Measurements from ENCODE around the gene MYL11.
A peak's percentile ranks its signal among the peaks of the same experiment; 100 is the strongest.
"Not testable (repeated sequence)": the region's sequence is repeated elsewhere in the genome, so short reads cannot be mapped to it uniquely, and the experiment has no call there.

The MYL11 gene

DNA sequence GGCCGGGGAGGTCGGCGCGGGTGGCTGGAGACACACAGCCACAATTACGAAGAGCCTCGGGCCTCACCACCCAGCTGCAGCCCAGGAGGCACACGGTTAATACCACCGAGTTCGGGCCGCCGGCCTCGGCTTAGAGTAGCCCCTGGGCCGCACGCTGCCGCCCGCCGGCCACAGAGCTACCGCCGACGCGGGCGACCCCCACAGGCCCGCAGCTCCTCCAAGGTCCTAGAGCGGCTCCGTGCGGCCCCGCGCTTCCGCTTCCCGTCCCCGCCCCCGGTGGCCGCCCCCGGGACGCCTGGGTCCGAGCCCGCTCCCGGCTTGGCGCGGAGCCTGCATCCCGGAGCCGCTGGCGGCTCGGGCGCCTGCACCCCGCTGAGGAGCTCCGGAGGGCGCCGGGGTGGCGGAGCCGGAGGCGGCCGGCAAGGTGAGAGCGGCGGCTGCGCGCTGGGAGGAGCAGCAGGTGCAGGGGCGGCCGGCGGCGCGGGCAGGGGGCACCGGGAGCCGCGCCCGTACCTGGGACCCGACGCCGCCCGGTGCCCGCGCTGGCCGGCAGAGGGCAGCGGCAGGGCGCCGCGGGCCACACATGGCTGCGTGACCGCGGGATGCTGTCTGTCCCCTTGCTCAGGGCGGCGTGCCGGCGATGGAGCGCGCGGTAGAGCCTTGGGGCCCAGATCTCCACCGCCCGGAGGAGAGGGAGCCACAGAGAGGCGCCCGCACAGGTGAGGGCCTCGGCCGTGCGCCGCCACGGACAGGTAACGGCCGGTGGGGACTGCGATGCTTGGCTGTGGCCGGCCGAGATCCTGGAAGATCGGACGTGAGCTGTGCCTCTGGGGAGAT lies 20.8 kb downstream of the MYL11 start, which contains the start of gene ZNF48:
Gene ZNF48 (plus strand): TSS at position 266 of the 837 bp plus-strand sequence. CDS start 375 bp downstream, at position 641.
- TF ChIP-seq, protein P1, sequence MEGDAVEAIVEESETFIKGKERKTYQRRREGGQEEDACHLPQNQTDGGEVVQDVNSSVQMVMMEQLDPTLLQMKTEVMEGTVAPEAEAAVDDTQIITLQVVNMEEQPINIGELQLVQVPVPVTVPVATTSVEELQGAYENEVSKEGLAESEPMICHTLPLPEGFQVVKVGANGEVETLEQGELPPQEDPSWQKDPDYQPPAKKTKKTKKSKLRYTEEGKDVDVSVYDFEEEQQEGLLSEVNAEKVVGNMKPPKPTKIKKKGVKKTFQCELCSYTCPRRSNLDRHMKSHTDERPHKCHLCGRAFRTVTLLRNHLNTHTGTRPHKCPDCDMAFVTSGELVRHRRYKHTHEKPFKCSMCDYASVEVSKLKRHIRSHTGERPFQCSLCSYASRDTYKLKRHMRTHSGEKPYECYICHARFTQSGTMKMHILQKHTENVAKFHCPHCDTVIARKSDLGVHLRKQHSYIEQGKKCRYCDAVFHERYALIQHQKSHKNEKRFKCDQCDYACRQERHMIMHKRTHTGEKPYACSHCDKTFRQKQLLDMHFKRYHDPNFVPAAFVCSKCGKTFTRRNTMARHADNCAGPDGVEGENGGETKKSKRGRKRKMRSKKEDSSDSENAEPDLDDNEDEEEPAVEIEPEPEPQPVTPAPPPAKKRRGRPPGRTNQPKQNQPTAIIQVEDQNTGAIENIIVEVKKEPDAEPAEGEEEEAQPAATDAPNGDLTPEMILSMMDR (IDR thresholded peaks at IDR 0.05) = peak; percentile 22
- Histone ChIP-seq H3K4me1 (peaks cover 18% of the 10 kb centered on the region), H3K9me3 (ENCODE audit: control insufficient read depth, low read length) (no peaks in the 10 kb centered on the region), H3K27me3 (ENCODE audit: control insufficient read depth, insufficient read depth, low read length) (no peaks in the 10 kb centered on the region), H3K9ac (peak within 1 kb of the TSS; percentile 83), H3K27ac (peak within 1 kb of the TSS; percentile 83), H3K79me2 (no peaks in the 10 kb centered on the region), H3K4me2 (ENCODE audit: low read length) (peak within 1 kb of the TSS; percentile 79), H3K4me3 (ENCODE audit: low read depth, low read length) (peak within 1 kb of the TSS; percentile 63), H2AFZ (peak within 1 kb of the TSS; percentile 96), H3K36me3 (ENCODE audit: control insufficient read depth, insufficient read depth, low read length) (no peaks in the 10 kb centered on the region)

DNA sequence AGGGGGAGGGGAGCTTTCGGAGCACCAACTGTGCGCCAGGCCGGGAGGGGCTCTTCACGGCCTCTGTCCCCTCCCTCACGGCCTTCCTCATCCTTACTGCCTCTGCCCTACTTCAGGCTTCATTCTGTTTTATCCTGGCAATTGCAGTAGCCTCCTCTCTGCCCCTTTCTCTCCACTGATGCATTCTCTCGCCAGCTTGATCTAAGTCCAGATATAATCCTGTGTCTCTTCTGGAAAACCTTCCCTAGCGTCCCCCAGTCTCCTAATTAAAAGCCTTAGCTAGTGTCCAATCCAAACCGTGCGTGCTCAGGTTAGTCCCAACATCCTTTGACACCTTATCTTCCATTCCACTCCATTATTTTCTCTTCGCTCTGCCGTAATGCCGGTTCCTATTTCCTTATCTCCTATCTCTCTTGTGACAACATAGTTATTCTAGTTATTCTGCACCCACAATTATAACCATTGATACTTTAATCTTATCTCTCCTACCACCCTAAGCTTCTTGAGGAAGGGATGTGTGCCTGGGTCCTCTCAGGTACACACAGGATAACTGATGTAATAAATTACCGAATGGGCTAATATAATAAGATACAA lies 21.5 kb downstream of the MYL11 start:
- Histone ChIP-seq H3K4me1 (peaks cover 18% of the 10 kb centered on the region), H2AFZ (peak overlapping the region; percentile 90), H3K79me2 (no peaks in the 10 kb centered on the region), H3K4me2 (ENCODE audit: low read length) (peak overlapping the region; percentile 72), H3K27ac (peak overlapping the region; percentile 82), H3K9ac (peak overlapping the region; percentile 21), H3K4me3 (ENCODE audit: low read depth, low read length) (peak overlapping the region; percentile 63), H3K9me3 (ENCODE audit: control insufficient read depth, low read length) (no peaks in the 10 kb centered on the region), H3K27me3 (ENCODE audit: control insufficient read depth, insufficient read depth, low read length) (no peaks in the 10 kb centered on the region), H3K36me3 (ENCODE audit: control insufficient read depth, insufficient read depth, low read length) (no peaks in the 10 kb centered on the region)
- TF ChIP-seq, protein P1 (IDR thresholded peaks at IDR 0.05) = no peak

DNA sequence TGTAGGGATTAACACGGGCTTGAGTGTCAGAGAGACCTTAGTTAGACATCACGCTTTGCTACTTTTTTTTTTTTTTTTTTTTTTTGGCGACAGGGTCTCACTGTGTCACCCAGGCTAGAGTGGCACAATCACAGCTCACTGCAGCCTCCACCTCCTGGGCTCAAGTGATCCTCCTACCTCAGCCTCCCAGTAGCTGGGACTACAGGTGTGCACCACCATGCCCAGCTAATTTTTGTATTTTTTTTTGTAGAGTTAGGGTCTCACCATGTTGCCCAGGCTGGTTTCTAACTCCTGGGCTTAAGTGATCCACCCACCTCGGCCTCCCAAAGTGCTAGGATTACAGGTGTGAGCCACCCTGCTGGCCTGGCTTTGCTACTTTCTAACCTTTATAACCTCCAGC lies 22.0 kb downstream of the MYL11 start:
- H3K4me3 ChIP-seq (ENCODE audit: low read depth, low read length) = peak overlapping the region; percentile 63
- H3K9me3 ChIP-seq (ENCODE audit: control insufficient read depth, low read length); H3K27me3 ChIP-seq (ENCODE audit: control insufficient read depth, insufficient read depth, low read length); H3K36me3 ChIP-seq (ENCODE audit: control insufficient read depth, insufficient read depth, low read length); H3K9ac ChIP-seq; H2AFZ ChIP-seq; H3K79me2 ChIP-seq: not testable (repeated sequence)
- H3K4me1 ChIP-seq = peaks cover 18% of the 10 kb centered on the region
- H3K4me2 ChIP-seq (ENCODE audit: low read length) = peak overlapping the region; percentile 72
- peak overlapping the region; percentile 82 for H3K27ac ChIP-seq

DNA sequence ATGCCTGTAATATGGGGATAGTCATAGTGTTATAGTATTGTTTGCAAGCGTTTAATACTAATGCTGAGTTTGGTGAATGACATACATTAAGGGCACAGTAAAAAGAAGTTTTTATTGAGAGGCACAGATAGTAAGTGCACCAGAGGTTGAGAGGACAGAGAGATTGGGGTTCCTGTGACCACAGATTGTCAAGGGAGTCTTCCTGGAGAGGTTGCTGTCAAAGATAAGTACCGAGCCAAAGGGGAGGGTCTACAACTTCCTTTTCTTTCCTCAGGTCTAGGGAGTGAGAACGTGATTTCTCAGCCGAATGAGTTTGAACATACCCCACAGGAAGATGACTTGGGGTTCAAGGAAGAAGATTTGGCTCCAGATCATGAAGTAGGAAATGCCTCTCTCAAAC lies 22.5 kb downstream of the MYL11 start:
- no peaks in the 10 kb centered on the region for H3K79me2 ChIP-seq
- H3K9me3 ChIP-seq (ENCODE audit: control insufficient read depth, low read length) = no peaks in the 10 kb centered on the region
- TF ChIP-seq, protein P1 (IDR thresholded peaks at IDR 0.05) = no peak
- no peaks in the 10 kb centered on the region for H3K36me3 ChIP-seq (ENCODE audit: control insufficient read depth, insufficient read depth, low read length)
- peaks cover 18% of the 10 kb centered on the region for H3K4me1 ChIP-seq
- H3K4me3 ChIP-seq (ENCODE audit: low read depth, low read length) = no peak overlapping the region
- H3K27me3 ChIP-seq (ENCODE audit: control insufficient read depth, insufficient read depth, low read length) = no peaks in the 10 kb centered on the region
- no peak overlapping the region for H3K27ac ChIP-seq
- H3K9ac ChIP-seq = no peak overlapping the region
- no peak overlapping the region for H2AFZ ChIP-seq
- no peak overlapping the region for H3K4me2 ChIP-seq (ENCODE audit: low read length)

DNA sequence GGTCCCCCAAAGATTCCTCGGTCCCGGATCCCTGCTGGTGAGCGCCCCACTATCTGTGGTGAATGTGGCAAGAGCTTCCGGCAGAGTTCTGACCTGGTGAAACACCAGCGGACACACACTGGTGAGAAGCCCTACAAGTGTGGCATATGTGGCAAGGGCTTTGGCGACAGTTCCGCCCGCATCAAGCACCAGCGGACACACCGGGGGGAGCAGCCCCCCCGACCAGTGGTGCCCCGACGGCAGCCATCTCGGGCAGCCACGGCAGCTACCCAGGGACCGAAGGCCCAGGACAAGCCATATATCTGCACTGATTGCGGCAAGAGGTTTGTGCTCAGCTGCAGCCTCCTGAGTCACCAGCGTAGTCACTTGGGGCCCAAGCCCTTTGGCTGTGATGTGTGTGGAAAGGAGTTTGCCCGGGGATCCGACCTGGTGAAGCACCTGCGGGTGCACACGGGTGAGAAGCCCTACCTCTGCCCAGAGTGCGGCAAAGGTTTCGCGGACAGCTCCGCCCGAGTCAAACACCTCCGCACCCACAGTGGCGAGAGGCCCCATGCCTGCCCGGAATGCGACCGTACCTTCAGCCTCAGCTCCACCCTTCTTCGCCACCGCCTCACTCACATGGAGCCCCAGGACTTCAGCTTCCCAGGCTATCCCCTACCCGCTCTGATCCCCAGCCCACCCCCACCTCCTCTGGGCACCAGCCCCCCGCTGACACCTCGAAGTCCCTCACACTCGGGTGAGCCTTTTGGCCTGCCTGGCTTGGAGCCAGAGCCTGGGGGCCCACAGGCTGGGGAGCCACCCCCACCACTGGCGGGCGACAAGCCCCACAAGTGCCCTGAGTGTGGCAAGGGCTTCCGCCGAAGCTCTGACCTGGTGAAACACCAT lies 23.4 kb downstream of the MYL11 start:
- Histone ChIP-seq H3K27me3 (ENCODE audit: control insufficient read depth, insufficient read depth, low read length) (no peaks in the 10 kb centered on the region), H3K9ac (no peak overlapping the region), H3K27ac (no peak overlapping the region), H3K4me3 (ENCODE audit: low read depth, low read length) (no peak overlapping the region), H3K9me3 (ENCODE audit: control insufficient read depth, low read length) (no peaks in the 10 kb centered on the region), H3K4me1 (peaks cover 18% of the 10 kb centered on the region), H2AFZ (no peak overlapping the region), H3K4me2 (ENCODE audit: low read length) (no peak overlapping the region), H3K36me3 (ENCODE audit: control insufficient read depth, insufficient read depth, low read length) (no peaks in the 10 kb centered on the region), H3K79me2 (no peaks in the 10 kb centered on the region)
- TF ChIP-seq, protein P1 (IDR thresholded peaks at IDR 0.05) = no peak
